Stimulated activated CD8-positive, alpha-beta memory T cell treated with anti-CD3 and anti-CD28 coated beads, Interleukin-15, amount 100 ng/mL, for 24 hours (primary cell): ENCODE measurements around the gene SGIP1.
"Not testable (repeated sequence)": the region's sequence is repeated elsewhere in the genome, so short reads cannot be mapped to it uniquely, and the experiment has no call there.

Source experiments
- DNase-seq: peaks from one replicate; pipeline ENCODE4 v3.0.0-alpha.2; 2020; ENCODE audit warnings: low read depth

SGIP1 gene

GRCh38 chr1:66681686-66682085, 147.7 kb downstream of the SGIP1 start:
- DNase-seq, result no peak

- DNase-seq, result no peak
These were observed 148.2 kb downstream of the SGIP1 start for GRCh38 chr1:66682106-66682505.

DNA sequence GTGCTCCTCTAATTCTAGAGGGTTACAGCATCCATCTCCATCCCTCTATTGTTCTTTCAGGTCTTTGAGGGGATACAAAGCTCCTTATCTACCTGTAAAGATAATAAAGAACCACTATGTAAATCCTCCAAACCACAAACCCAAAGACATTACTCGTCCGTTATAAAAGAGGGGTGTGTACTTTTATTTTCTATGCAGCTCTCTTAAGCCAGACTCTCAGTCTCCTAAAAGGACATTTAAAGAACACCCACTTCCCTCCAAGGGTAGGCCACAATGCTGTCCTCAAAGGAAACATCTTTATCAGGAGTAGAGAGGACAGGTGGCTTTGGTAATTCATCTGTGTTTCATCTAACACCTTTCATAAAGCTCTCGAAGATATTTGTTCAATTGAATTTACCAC, 150.4 kb downstream of the SGIP1 start:
- DNase-seq, result no peak

- DNase-seq, result no peak
These were observed 151.3 kb downstream of the SGIP1 start for GRCh38 chr1:66685265-66685664.

- no peak for DNase-seq
These were observed 151.7 kb downstream of the SGIP1 start for GRCh38 chr1:66685670-66686069.

GRCh38 chr1:66686406-66686805, 152.5 kb downstream of the SGIP1 start:
- no peak for DNase-seq

- no peak for DNase-seq
These were observed 153.4 kb downstream of the SGIP1 start for GRCh38 chr1:66687358-66687757.

- DNase-seq, result no peak
These were observed 156.9 kb downstream of the SGIP1 start for GRCh38 chr1:66690666-66691381.

DNA sequence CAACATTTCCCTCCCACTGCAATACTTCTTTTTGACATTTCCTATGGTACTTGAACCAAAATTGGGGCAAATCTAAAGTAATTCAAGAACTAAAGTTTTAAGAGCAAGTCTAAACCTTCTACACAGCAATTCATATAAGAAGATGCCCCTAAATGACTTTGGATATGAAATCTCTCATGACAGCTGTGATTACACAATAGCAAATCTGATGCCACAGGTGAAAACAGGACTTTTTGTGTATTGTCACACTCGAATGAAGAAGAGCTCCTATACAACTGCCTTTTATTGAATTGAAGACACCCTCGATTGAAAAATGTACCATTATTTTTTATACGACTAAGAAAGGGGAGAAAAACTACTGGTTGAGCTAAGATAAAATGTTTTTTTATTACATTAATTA, 158.7 kb downstream of the SGIP1 start:
- no peak for DNase-seq

GRCh38 chr1:66693856-66694255, 159.9 kb downstream of the SGIP1 start:
- DNase-seq, result no peak

GRCh38 chr1:66695116-66695515, 161.2 kb downstream of the SGIP1 start:
- DNase-seq, result no peak

- DNase-seq, result no peak
These were observed 162.8 kb downstream of the SGIP1 start for GRCh38 chr1:66696771-66697170.

- no peak for DNase-seq
These were observed 165.3 kb downstream of the SGIP1 start for GRCh38 chr1:66699213-66699612.

GRCh38 chr1:66704177-66704875, 170.4 kb downstream of the SGIP1 start:
- no peak for DNase-seq

- DNase-seq, result no peak
These were observed 171.2 kb downstream of the SGIP1 start for GRCh38 chr1:66705110-66705509.

- no peak for DNase-seq
These were observed 177.5 kb downstream of the SGIP1 start for GRCh38 chr1:66711420-66711819.

DNA sequence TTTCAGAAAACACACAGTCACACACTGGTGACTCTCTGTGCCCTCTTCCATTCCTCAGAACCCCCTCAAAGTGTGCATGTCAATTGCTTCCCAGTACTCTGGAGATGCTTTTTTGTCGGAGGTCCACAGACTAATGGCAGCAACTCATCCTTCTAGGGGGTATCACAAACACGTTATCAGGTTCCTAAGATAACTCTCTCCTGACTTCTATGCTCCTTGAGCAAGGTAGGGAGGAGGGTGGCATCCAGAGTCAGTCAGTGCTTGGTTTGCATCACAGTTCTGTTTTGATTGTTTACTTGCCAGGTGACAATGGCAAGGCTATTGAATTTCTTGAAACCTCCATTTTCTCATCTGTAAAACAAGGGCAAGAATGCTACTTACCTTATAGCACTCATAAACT, 178.9 kb downstream of the SGIP1 start:
- no peak for DNase-seq

- DNase-seq, result no peak
These were observed 190.0 kb downstream of the SGIP1 start for GRCh38 chr1:66723985-66724384.

GRCh38 chr1:66725885-66726665, 192.1 kb downstream of the SGIP1 start:
- no peak for DNase-seq

- DNase-seq, result no peak
These were observed 194.1 kb downstream of the SGIP1 start for GRCh38 chr1:66728021-66728420.

- not testable (repeated sequence) for DNase-seq
These were observed 194.8 kb downstream of the SGIP1 start for GRCh38 chr1:66728716-66729115.

DNA sequence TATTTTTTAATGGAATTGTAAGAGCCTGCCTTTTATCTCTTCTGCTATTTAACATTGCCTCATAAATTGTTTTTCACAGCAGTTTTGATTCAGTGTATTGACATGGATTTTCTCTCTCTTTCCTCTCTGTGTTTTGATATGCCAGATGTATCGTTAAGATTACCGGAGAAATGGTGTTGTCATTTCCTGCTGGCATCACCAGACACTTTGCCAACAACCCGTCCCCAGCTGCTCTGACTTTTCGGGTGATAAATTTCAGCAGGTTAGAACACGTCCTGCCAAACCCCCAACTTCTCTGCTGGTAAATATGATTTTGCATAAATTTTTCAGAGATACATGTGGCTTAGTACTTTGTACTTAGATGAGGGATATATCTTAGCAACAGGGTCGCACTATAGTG, 195.2 kb downstream of the SGIP1 start:
- DNase-seq, result no peak

GRCh38 chr1:66729523-66729922, 195.6 kb downstream of the SGIP1 start:
- no peak for DNase-seq
